ENCODE results near the gene GLRX3.

DNA sequence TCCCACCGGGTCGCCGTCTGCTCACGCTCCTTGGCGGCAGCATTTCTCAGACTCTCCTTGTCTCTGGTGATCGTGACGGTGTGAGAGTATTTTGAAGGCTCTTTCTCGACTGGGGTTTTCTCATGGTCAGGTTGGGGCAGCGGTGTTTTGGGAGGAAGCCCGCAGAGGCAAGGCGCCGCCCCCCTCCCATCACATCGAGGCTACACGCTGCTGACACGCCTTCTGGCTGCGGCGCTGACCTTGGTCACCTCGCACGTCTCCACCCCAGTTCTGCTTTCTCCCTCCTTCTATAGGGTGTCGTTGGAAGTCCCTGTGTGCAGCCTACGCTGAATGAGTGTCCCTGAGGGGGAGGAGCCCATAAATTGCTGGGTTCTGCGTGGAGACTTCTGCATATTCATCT lies 55.2 kb downstream of the GLRX3 start:
- TF ChIP-seq, protein P1, sequence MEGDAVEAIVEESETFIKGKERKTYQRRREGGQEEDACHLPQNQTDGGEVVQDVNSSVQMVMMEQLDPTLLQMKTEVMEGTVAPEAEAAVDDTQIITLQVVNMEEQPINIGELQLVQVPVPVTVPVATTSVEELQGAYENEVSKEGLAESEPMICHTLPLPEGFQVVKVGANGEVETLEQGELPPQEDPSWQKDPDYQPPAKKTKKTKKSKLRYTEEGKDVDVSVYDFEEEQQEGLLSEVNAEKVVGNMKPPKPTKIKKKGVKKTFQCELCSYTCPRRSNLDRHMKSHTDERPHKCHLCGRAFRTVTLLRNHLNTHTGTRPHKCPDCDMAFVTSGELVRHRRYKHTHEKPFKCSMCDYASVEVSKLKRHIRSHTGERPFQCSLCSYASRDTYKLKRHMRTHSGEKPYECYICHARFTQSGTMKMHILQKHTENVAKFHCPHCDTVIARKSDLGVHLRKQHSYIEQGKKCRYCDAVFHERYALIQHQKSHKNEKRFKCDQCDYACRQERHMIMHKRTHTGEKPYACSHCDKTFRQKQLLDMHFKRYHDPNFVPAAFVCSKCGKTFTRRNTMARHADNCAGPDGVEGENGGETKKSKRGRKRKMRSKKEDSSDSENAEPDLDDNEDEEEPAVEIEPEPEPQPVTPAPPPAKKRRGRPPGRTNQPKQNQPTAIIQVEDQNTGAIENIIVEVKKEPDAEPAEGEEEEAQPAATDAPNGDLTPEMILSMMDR (IDR thresholded peaks at IDR 0.05) = no peak
- TF ChIP-seq, protein P2, sequence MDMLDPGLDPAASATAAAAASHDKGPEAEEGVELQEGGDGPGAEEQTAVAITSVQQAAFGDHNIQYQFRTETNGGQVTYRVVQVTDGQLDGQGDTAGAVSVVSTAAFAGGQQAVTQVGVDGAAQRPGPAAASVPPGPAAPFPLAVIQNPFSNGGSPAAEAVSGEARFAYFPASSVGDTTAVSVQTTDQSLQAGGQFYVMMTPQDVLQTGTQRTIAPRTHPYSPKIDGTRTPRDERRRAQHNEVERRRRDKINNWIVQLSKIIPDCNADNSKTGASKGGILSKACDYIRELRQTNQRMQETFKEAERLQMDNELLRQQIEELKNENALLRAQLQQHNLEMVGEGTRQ (CRISPR knock-in tag; IDR thresholded peaks at IDR 0.05) = no peak
- TF ChIP-seq, protein P3, sequence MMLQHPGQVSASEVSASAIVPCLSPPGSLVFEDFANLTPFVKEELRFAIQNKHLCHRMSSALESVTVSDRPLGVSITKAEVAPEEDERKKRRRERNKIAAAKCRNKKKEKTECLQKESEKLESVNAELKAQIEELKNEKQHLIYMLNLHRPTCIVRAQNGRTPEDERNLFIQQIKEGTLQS (CRISPR knock-in tag; conservative IDR thresholded peaks at IDR 0.05) = no peak
- no peak for TF ChIP-seq IRF2 (CRISPR knock-in tag; IDR thresholded peaks at IDR 0.05; ENCODE audit: borderline replicate concordance, low read depth)
- TF ChIP-seq, protein P4, sequence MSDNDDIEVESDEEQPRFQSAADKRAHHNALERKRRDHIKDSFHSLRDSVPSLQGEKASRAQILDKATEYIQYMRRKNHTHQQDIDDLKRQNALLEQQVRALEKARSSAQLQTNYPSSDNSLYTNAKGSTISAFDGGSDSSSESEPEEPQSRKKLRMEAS (CRISPR knock-in tag; IDR thresholded peaks at IDR 0.05) = no peak
- TF ChIP-seq, protein P5, sequence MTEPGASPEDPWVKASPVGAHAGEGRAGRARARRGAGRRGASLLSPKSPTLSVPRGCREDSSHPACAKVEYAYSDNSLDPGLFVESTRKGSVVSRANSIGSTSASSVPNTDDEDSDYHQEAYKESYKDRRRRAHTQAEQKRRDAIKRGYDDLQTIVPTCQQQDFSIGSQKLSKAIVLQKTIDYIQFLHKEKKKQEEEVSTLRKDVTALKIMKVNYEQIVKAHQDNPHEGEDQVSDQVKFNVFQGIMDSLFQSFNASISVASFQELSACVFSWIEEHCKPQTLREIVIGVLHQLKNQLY (CRISPR knock-in tag; IDR thresholded peaks at IDR 0.05) = no peak
- no peak for TF ChIP-seq ETV6 (CRISPR knock-in tag; IDR thresholded peaks at IDR 0.05)
- TF ChIP-seq ZNF138 (CRISPR knock-in tag; conservative IDR thresholded peaks at IDR 0.05) = no peak
- TF ChIP-seq, protein P6, sequence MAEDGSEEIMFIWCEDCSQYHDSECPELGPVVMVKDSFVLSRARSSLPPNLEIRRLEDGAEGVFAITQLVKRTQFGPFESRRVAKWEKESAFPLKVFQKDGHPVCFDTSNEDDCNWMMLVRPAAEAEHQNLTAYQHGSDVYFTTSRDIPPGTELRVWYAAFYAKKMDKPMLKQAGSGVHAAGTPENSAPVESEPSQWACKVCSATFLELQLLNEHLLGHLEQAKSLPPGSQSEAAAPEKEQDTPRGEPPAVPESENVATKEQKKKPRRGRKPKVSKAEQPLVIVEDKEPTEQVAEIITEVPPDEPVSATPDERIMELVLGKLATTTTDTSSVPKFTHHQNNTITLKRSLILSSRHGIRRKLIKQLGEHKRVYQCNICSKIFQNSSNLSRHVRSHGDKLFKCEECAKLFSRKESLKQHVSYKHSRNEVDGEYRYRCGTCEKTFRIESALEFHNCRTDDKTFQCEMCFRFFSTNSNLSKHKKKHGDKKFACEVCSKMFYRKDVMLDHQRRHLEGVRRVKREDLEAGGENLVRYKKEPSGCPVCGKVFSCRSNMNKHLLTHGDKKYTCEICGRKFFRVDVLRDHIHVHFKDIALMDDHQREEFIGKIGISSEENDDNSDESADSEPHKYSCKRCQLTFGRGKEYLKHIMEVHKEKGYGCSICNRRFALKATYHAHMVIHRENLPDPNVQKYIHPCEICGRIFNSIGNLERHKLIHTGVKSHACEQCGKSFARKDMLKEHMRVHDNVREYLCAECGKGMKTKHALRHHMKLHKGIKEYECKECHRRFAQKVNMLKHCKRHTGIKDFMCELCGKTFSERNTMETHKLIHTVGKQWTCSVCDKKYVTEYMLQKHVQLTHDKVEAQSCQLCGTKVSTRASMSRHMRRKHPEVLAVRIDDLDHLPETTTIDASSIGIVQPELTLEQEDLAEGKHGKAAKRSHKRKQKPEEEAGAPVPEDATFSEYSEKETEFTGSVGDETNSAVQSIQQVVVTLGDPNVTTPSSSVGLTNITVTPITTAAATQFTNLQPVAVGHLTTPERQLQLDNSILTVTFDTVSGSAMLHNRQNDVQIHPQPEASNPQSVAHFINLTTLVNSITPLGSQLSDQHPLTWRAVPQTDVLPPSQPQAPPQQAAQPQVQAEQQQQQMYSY (CRISPR knock-in tag; IDR thresholded peaks at IDR 0.05) = no peak
- no peak for TF ChIP-seq CREB1 (CRISPR knock-in tag; IDR thresholded peaks at IDR 0.05)
- no peak for TF ChIP-seq FOXK1 (CRISPR knock-in tag; IDR thresholded peaks at IDR 0.05)
- no peak for TF ChIP-seq SOX15 (CRISPR knock-in tag; IDR thresholded peaks at IDR 0.05)
- TF ChIP-seq ZBTB21 (CRISPR knock-in tag; IDR thresholded peaks at IDR 0.05; ENCODE audit: borderline replicate concordance) = no peak
- TF ChIP-seq, protein P7, sequence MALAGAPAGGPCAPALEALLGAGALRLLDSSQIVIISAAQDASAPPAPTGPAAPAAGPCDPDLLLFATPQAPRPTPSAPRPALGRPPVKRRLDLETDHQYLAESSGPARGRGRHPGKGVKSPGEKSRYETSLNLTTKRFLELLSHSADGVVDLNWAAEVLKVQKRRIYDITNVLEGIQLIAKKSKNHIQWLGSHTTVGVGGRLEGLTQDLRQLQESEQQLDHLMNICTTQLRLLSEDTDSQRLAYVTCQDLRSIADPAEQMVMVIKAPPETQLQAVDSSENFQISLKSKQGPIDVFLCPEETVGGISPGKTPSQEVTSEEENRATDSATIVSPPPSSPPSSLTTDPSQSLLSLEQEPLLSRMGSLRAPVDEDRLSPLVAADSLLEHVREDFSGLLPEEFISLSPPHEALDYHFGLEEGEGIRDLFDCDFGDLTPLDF (CRISPR knock-in tag; IDR thresholded peaks at IDR 0.05) = no peak
